ENCODE measurements around the gene MNX1. TPM values are rescaled to one million over a fixed set of nuclear protein-coding genes. Genes with fewer than 3 reads are reported as not detected.

Gene MNX1
- total and polyA plus RNA-seq, 8 donors = 1.1 to 80.2 (median 3.1) TPM; not detected in 1

GRCh38 chr7:157013602-157014549, 3.4 kb upstream of the MNX1 start:
- intact Hi-C loops (cut with DNase I; ENCODE audit: low total_unique reads) = no loop called here
- TF ChIP-seq EP300 (IDR thresholded peaks at IDR 0.05) = no peak
- no peak for TF ChIP-seq POLR2A (IDR thresholded peaks at IDR 0.05)
- no peak for TF ChIP-seq CTCF (IDR thresholded peaks at IDR 0.05)
- TF ChIP-seq POLR2AphosphoS5 (IDR thresholded peaks at IDR 0.05) = no peak
- DNase-seq = peak in 1 of 2 donors; percentile 28
- Histone ChIP-seq H3K9me3 (no peaks in the 10 kb centered on the region), H3K27ac (no peak overlapping the region), H3K4me1 (peaks cover 20 to 53% (median 40%) of the 10 kb centered on the region in 4 donors), H3K27me3 (peaks cover 13 to 98% (median 85%) of the 10 kb centered on the region in 3 donors), H3K4me3 (no peak overlapping the region), H3K36me3 (no peaks in the 10 kb centered on the region)
- 30 to 56% (median 52%) methylated on average over 11 to 13 of the region's 13 CpGs for WGBS, 5 donors

- intact Hi-C loops (cut with DNase I; ENCODE audit: low total_unique reads) = no loop called here
- Histone ChIP-seq H3K27ac (no peak overlapping the region), H3K4me3 (no peak overlapping the region), H3K4me1 (peaks cover 17 to 52% (median 39%) of the 10 kb centered on the region in 4 donors), H3K36me3 (no peaks in the 10 kb centered on the region), H3K27me3 (peaks cover 12 to 98% (median 82%) of the 10 kb centered on the region in 3 donors), H3K9me3 (no peaks in the 10 kb centered on the region)
- TF ChIP-seq CTCF (IDR thresholded peaks at IDR 0.05) (no peak), EP300 (IDR thresholded peaks at IDR 0.05) (no peak), POLR2A (IDR thresholded peaks at IDR 0.05) (no peak), POLR2AphosphoS5 (IDR thresholded peaks at IDR 0.05) (no peak)
- DNase-seq = no peak
These were observed 2.6 kb upstream of the MNX1 start for GRCh38 chr7:157013101-157013500.

GRCh38 chr7:157012113-157012547, 1.7 kb upstream of the MNX1 start:
- intact Hi-C loops (cut with DNase I; ENCODE audit: low total_unique reads) = no loop called here
- Histone ChIP-seq H3K4me3 (no peak overlapping the region), H3K27ac (no peak overlapping the region), H3K9me3 (no peaks in the 10 kb centered on the region), H3K4me1 (peaks cover 17 to 54% (median 41%) of the 10 kb centered on the region in 4 donors), H3K27me3 (peaks cover 12 to 98% (median 74%) of the 10 kb centered on the region in 3 donors), H3K36me3 (no peaks in the 10 kb centered on the region)
- peak in 1 of 2 donors; percentile 15 for DNase-seq
- TF ChIP-seq CTCF (IDR thresholded peaks at IDR 0.05) (no peak), EP300 (IDR thresholded peaks at IDR 0.05) (no peak), POLR2A (IDR thresholded peaks at IDR 0.05) (no peak), POLR2AphosphoS5 (IDR thresholded peaks at IDR 0.05) (no peak)
- 35 to 53% (median 44%) methylated on average over 10 of the region's 10 CpGs for WGBS, 5 donors

GRCh38 chr7:157011333-157012112, 1.1 kb upstream of the MNX1 start:
- WGBS, 5 donors = 1 to 3% (median 3%) methylated on average over 21 to 37 of the region's 37 CpGs
- intact Hi-C loops (cut with DNase I; ENCODE audit: low total_unique reads) = no loop called here
- H3K4me1 ChIP-seq = peaks cover 17 to 59% (median 44%) of the 10 kb centered on the region in 4 donors
- peak overlapping the region in 2 of 5 donors; percentile 56 to 66 for H3K27ac ChIP-seq
- H3K4me3 ChIP-seq = peak overlapping the region; percentile 58 to 78 (median 66)
- peaks cover 11 to 98% (median 74%) of the 10 kb centered on the region in 3 donors for H3K27me3 ChIP-seq
- no peaks in the 10 kb centered on the region for H3K36me3 ChIP-seq
- no peaks in the 10 kb centered on the region for H3K9me3 ChIP-seq
- DNase-seq = peak in 1 of 2 donors; percentile 71
- TF ChIP-seq EP300 (IDR thresholded peaks at IDR 0.05) (no peak), POLR2AphosphoS5 (IDR thresholded peaks at IDR 0.05) (no peak), POLR2A (IDR thresholded peaks at IDR 0.05) (no peak), CTCF (IDR thresholded peaks at IDR 0.05) (no peak)
